Measurements from ENCODE around the gene USF1.

GRCh38 chr1:161094481-161094880, 48.7 kb upstream of the USF1 start:
- TF ChIP-seq CTCF (IDR thresholded peaks at IDR 0.05; ENCODE audit: low read depth, low read length, missing input control): no peak
- no peak for TF ChIP-seq REST (IDR thresholded peaks at IDR 0.05)
- no peak for TF ChIP-seq GABPA (IDR thresholded peaks at IDR 0.05 in 1 of 2, conservative IDR thresholded peaks at IDR 0.05 in 1 of 2)

All from liver (tissue), 3 donors.